Adrenal gland (tissue), 12 donors: ENCODE data around the gene SLC13A3. TPM values are rescaled to one million over a fixed set of nuclear protein-coding genes. Genes with fewer than 3 reads are reported as not detected.

Experiments
- DNase-seq, 7 donors: peaks; one replicate each; pipeline ENCODE4 v3.0.0-alpha.2; 2019 to 2020
- H3K27ac ChIP-seq, 5 donors: fragments of 200-600 bp; sonication (generic) in 4 of 5; 1 replicate in 3 of 5; 2 replicates in 2 of 5; pipeline versions ENCODE4 v1.5.1 to v1.8.0; 2016 to 2020; ENCODE audit warnings: mild to moderate bottlenecking in 1 of 5
- H3K27me3 ChIP-seq: fragments of 200-600 bp; 2 replicates; pipeline ENCODE4 v1.8.0; 2021
- H3K36me3 ChIP-seq, 2 donors: fragments of 200-600 bp; replicated peaks in 1 of 2; 1 replicate in 1 of 2; 2 replicates in 1 of 2; pipeline versions ENCODE4 v1.5.1 to v1.8.0; 2018 to 2022
- H3K4me1 ChIP-seq, 2 donors: fragments of 200-600 bp; replicated peaks in 1 of 2; 1 replicate in 1 of 2; 2 replicates in 1 of 2; pipeline versions ENCODE4 v1.5.1 to v1.8.0; 2018 to 2021
- H3K4me3 ChIP-seq, 4 donors: fragments of 200-600 bp; sonication (generic) in 3 of 4; one replicate each; pipeline ENCODE4 v1.5.1; 2016 to 2018
- H3K9me3 ChIP-seq, 3 donors: fragments of 200-600 bp; sonication (generic) in 1 of 3; replicated peaks in 1 of 3; 1 replicate in 2 of 3; 2 replicates in 1 of 3; pipeline versions ENCODE4 v1.5.1 to v1.8.0; 2016 to 2021
- CTCF ChIP-seq, 6 experiments: fragments of 450-650 bp in 4 of 6; fragments of 200-600 bp in 2 of 6; sonication (generic) in 1 of 6; IDR thresholded peaks; 1 replicate in 5 of 6; 2 replicates in 1 of 6; pipeline versions ENCODE4 v1.5.1 to v1.8.0; 2016 to 2021; ENCODE audit warnings: antibody characterized with exemption in 6 of 6, mild to moderate bottlenecking in 2 of 6, moderate library complexity in 1 of 6
- POLR2A ChIP-seq, 2 donors: fragments of 450-650 bp; IDR thresholded peaks; one replicate each; pipeline ENCODE4 v1.6.1; 2017; ENCODE audit warnings: antibody characterized with exemption in 2 of 2, mild to moderate bottlenecking in 2 of 2, moderate library complexity in 1 of 2
- WGBS, 4 donors: extraction: QIAGEN DNeasy Blood & Tissue Kit in 2 of 4; methylation state at CpG; one replicate each; pipeline versions ENCODE4 v1.1.5 to v1.1.7; 2013 to 2017; 5-methylcytosine and 5-hydroxymethylcytosine counted together
- intact Hi-C, 2 donors: fragments of 100-400 bp; cut with DNase I; formaldehyde crosslinking; loops; one replicate each; pipeline versions ENCODE4 v1.14.1 to v1.15.0; 2022 to 2023
- polyA plus RNA-seq, 3 donors: library from polyadenylated mRNA; stranded (reverse); fragments of 200-250 nt in 2 of 3; fragments of 350-450 nt in 1 of 3; fragmentation: Illumina TruSeq in 1 of 3; extraction: RNeasy Lipid Tissue Mini Kit (QIAGEN cat#74804) in 1 of 3; gene quantifications; one replicate each; pipeline ENCODE4 v1.2.3, GENCODE V29; 2013 to 2014
- total RNA-seq, 9 donors: library from RNA; depleted of rRNA in 4 of 9; stranded (reverse); fragments of >200 nt in 4 of 9; fragments of 120-200 nt in 1 of 9; fragmentation: NEBNext Ultra II Directional in 1 of 9; extraction: Animal tissue kit (Norgen Biotek cat#: 25700) in 1 of 9; gene quantifications; one replicate each; pipeline versions ENCODE4 v1.1.0 to v1.2.4, GENCODE V29; 2013 to 2023
- donor health status: healthy with polysubstance abuse.
- donor health status: Bipolar disorder and iron deficiency.
- donor health status: DM: yes; HTN: yes; CAD: no.
- donor health status: DM: no; HTN: no; CAD: no.
- donor health status: DM: no; HTN: no; CAD: no.
- donor health status: DM: yes; HTN: yes; CAD: no.

Gene SLC13A3
- total and polyA plus RNA-seq, 12 donors = 1.5 to 11.2 (median 3.9) TPM

DNA sequence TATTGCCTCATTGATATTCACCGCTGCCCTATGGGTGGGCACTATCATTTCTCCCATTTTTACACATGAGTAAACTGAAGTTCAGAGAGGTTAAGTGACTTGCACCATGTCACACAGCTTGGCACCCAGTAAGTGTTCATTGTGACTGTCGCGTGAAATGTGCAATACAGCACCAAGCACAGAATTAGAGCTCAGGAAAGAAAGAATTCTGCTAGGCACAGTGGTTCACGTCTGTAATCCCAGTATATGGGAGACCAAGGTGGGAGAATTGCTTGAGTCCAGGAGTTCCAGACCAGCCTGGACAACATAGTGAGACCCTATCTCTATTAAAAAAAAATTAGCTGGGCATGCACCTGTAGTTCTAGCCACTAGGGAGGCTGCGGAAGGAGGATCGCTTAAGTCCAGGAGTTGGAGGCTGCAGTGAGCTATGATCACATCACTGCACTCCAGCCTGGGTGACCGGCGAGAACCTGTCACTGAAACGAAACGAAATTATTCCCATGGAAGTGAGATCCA, 626 bp downstream of the SLC13A3 start:
- TF ChIP-seq CTCF (IDR thresholded peaks at IDR 0.05) = no peak
- no peak for TF ChIP-seq POLR2A (IDR thresholded peaks at IDR 0.05)
- no peak overlapping the region for H3K4me3 ChIP-seq
- no peaks in the 10 kb centered on the region for H3K36me3 ChIP-seq
- no peak overlapping the region for H3K27ac ChIP-seq
- no peaks in the 10 kb centered on the region for H3K4me1 ChIP-seq
- WGBS, 4 donors = 85 to 93% (median 88%) methylated on average over 10 of the region's 10 CpGs
- H3K9me3 ChIP-seq = no peaks in the 10 kb centered on the region
- H3K27me3 ChIP-seq = peaks cover 20% of the 10 kb centered on the region
- intact Hi-C loops = no loop called here
- peak in 1 of 7 donors; percentile 39 for DNase-seq

DNA sequence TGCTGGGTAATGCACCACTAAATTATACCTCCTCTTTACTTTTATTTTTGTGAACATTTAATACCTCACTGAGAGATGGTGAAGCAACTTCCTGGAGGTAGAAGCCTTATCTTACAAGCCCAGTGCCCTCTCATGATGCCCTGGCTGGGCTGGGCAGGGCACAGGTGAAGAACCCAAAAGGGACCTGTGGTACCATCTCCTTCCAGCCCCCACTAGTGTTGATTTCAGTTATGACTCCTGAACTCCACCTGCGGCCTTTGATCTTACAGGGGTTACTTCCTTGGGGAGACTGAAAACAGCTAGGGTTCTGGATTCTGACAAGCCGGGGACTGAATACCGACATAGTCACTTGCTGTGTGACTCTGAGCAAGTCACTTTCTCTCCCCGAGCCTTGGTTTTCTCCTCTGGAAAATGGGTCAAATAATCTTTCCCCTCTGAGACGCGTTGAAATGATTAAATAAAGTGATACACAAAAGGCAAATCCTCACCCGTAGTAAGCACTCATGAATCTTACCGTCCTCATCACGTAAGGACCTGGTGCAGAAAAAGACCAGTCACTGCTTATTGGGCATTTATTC, 1.2 kb downstream of the SLC13A3 start:
- Histone ChIP-seq H3K27ac (no peak overlapping the region), H3K36me3 (no peaks in the 10 kb centered on the region), H3K4me3 (no peak overlapping the region), H3K9me3 (no peaks in the 10 kb centered on the region), H3K27me3 (peaks cover 20% of the 10 kb centered on the region), H3K4me1 (no peaks in the 10 kb centered on the region)
- WGBS, 4 donors = 91 to 97% (median 92%) methylated on average over 9 of the region's 9 CpGs
- intact Hi-C loops = no loop called here
- no peak for DNase-seq
- TF ChIP-seq POLR2A (IDR thresholded peaks at IDR 0.05) (no peak), CTCF (IDR thresholded peaks at IDR 0.05) (no peak)

DNA sequence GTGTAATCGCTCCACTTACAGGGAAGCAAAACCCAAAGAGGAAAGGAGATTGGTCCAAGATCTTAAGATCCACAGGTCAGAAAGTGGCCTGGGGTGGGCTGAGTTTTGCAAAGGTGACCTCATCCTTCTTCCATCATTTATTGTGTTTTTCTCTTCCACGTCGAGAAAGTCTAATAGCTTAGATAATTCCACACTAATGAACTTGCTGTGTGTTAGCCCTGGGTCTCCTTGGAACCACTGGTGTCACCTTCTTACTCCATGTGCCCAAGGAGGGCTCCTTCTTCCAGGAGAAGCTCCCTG, 1.7 kb downstream of the SLC13A3 start:
- Histone ChIP-seq H3K9me3 (no peaks in the 10 kb centered on the region), H3K36me3 (no peaks in the 10 kb centered on the region), H3K27ac (no peak overlapping the region), H3K27me3 (peaks cover 20% of the 10 kb centered on the region), H3K4me3 (no peak overlapping the region), H3K4me1 (no peaks in the 10 kb centered on the region)
- intact Hi-C loops = no loop called here
- WGBS, 4 donors = 51 to 67% (median 60%) methylated on average over 3 of the region's 3 CpGs
- TF ChIP-seq CTCF (IDR thresholded peaks at IDR 0.05) (no peak), POLR2A (IDR thresholded peaks at IDR 0.05) (no peak)
- no peak for DNase-seq

DNA sequence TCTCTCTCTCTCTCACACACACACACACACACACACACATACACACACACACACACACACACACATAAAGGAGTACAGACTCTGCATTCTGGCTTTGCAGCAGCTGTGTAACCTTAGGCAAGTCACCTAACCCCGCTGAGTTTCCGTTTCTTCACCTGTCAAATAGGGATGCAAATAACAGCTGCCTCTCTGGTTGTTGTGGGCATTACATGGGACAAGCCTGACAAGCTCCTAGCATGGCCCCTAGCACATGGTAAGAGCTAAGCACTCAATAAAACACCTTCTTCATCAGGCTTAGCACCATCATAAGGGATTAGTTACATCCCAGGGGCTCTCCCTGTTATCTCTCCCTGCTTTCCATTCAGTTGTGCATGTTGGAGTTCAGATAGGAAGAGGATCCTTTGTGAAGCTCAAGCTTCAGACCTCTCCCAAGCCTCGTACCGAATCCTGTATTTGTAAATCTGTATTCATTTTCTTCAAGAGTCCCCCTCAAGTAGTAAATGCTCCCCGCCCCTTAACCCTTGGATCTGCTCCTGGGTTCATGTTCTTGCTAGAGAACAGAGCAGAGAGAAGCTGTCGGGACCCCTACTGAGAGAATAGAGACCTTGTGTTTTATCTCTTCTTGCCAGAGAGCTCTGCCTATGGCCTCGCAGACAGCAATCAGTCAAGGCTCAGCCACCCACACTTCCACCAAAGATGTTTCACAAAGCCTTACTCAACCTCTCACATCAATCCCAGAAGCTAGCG, 2.2 kb downstream of the SLC13A3 start:
- intact Hi-C loops = no loop called here
- 73 to 87% (median 81%) methylated on average over 8 of the region's 8 CpGs for WGBS, 4 donors
- no peak for DNase-seq
- TF ChIP-seq CTCF (IDR thresholded peaks at IDR 0.05) = no peak
- no peak for TF ChIP-seq POLR2A (IDR thresholded peaks at IDR 0.05)
- Histone ChIP-seq H3K27me3 (peaks cover 20% of the 10 kb centered on the region), H3K27ac (no peak overlapping the region), H3K9me3 (no peaks in the 10 kb centered on the region), H3K36me3 (no peaks in the 10 kb centered on the region), H3K4me1 (no peaks in the 10 kb centered on the region), H3K4me3 (no peak overlapping the region)
